ENCODE measurements around the gene WFS1. TPM values are rescaled to one million over a fixed set of nuclear protein-coding genes. Genes with fewer than 3 reads are reported as not detected.

Gene WFS1
- total and polyA plus RNA-seq, 9 of the 15 experiments (the other 6 are each of a cell fraction or from before 2014, with no cell fraction given), result 0.01 to 0.29 (median 0.03) TPM; not detected in 5

GRCh38 chr4:6319530-6320150, 50.0 kb downstream of the WFS1 start:
- H3K79me2 ChIP-seq (ENCODE audit: control insufficient read depth, insufficient read depth, low read length), result no peaks in the 10 kb centered on the region
- POLR2A ChIA-PET, result interaction anchor here (0.6 kb wide), 1 partner anchor 30 kb away, joined by 3 read pairs; no protein-coding TSS in a partner anchor
- no peaks in the 10 kb centered on the region for H3K4me1 ChIP-seq (replicated peaks in 1 of 2; ENCODE audit: control insufficient read depth in 2 of 2, insufficient read depth in 2 of 2, low read length in 2 of 2)
- H4K20me1 ChIP-seq (replicated peaks; ENCODE audit: control insufficient read depth, insufficient read depth, low read length), result no peaks in the 10 kb centered on the region
- H3K9me3 ChIP-seq (replicated peaks; ENCODE audit: control insufficient read depth, insufficient read depth, low read depth, low read length), result no peaks in the 10 kb centered on the region
- no peak for TF ChIP-seq HNRNPUL1 (IDR thresholded peaks at IDR 0.05; ENCODE audit: low read length)
- no peak for TF ChIP-seq ZNF511 (CRISPR knock-in tag; IDR thresholded peaks at IDR 0.05)
- no peak for TF ChIP-seq GABPB2 (CRISPR knock-in tag; conservative IDR thresholded peaks at IDR 0.05)
- no peak for TF ChIP-seq ZKSCAN8 (CRISPR knock-in tag; IDR thresholded peaks at IDR 0.05)
- no peak for TF ChIP-seq ZZZ3 (IDR thresholded peaks at IDR 0.05)
- TF ChIP-seq ZNF263 (CRISPR knock-in tag; IDR thresholded peaks at IDR 0.05; ENCODE audit: borderline replicate concordance), result no peak
- TF ChIP-seq ELF2 (CRISPR knock-in tag; IDR thresholded peaks at IDR 0.05), result no peak
- TF ChIP-seq TARDBP (IDR thresholded peaks at IDR 0.05), result no peak
- BruUV-seq (replicated peaks), result no TSS peak
- in situ Hi-C loops (cut with MboI) (no loop called here), intact Hi-C loops (cut with micrococcal nuclease) (no loop called here)
- DNase-seq (ENCODE audit: extremely low read depth in 1 of 4, low spot score in 3 of 4) (no peak), ATAC-seq (no peak), FAIRE-seq (no peak)
- no peak overlapping the region for H3K27ac ChIP-seq (ENCODE audit: extremely low read depth, low read depth, low read length)
- no peak overlapping the region for H3K9ac ChIP-seq (ENCODE audit: insufficient read depth in 1 of 2, low read depth in 2 of 2, low read length in 2 of 2)
- WGBS (ENCODE audit: insufficient coverage, low coverage, missing lambda C conversion rate), result under 1% methylated on average over 12 of the region's 12 CpGs
- no peaks in the 10 kb centered on the region for H3K36me3 ChIP-seq (ENCODE audit: control insufficient read depth, insufficient read depth, low read length)
- no peaks in the 10 kb centered on the region for H3K9me1 ChIP-seq (ENCODE audit: control insufficient read depth, insufficient read depth, low read length)
- H3K27me3 ChIP-seq (ENCODE audit: control insufficient read depth in 2 of 2, insufficient read depth in 2 of 2, low read length in 2 of 2), result peaks cover 7 to 40% of the 10 kb centered on the region in 2 experiments
- H3K4me3 ChIP-seq, result no peak overlapping the region
- CTCF ChIA-PET (ENCODE audit: low intra/inter-chr PET ratio), result no interaction called here
- H3K4me2 ChIP-seq (ENCODE audit: insufficient read depth, low read length), result no peak overlapping the region
- H2AFZ ChIP-seq (ENCODE audit: low read depth, low read length), result no peak overlapping the region

All from K562 (cell line).